Stomach (tissue), 4 donors: ENCODE data around the gene HSPA1A.

Experiments used
- POLR2A ChIP-seq, 4 donors: fragments of 450-650 bp; IDR thresholded peaks; one replicate each; pipeline ENCODE4 v1.6.1; 2016; ENCODE audit warnings: antibody characterized with exemption in 4 of 4, control low read depth in 2 of 4, mild to moderate bottlenecking in 1 of 4, moderate library complexity in 1 of 4
- POLR2AphosphoS5 ChIP-seq, 3 donors: sonication (generic); formaldehyde crosslinking; IDR thresholded peaks; one replicate each; pipeline ENCODE4 v1.6.1; 2016; ENCODE audit warnings: antibody characterized with exemption in 3 of 3

DNA sequence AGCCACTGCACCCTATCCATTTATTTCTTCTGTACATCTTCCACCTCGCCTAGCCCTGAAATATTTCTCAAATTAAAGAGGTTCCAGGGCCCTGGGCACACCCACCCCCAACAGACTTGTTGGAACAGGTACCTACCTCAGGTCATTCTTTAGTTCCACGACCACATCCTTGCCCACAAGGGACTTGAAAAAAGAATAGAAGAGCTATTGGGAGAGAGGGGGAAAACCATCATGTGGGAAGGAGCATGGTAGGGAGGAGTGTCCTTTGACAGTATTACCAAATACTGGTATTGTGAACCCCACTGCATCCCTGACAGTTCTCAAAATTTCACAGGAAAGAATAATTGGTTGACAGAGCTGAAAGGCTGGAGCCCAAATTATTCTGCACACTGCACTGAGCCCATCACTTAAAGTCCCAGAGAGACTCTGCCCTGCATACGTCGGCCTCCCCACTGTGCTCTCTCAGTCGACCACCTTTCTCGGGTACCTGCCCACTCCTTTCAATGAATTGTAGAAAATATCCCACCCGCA is 9.3 kb upstream of the HSPA1A start:
- TF ChIP-seq POLR2A (IDR thresholded peaks at IDR 0.05) = no peak
- no peak for TF ChIP-seq POLR2AphosphoS5 (IDR thresholded peaks at IDR 0.05)
